Liver (tissue), 9 donors: Measurements from ENCODE around the gene CDKN2B-AS1. TPM values are rescaled to one million over a fixed set of nuclear protein-coding genes. Genes with fewer than 3 reads are reported as not detected.

ENCODE experiments used
- DNase-seq: peaks from one replicate; pipeline ENCODE4 v3.0.0-alpha.2; 2017; ENCODE audit warnings: low spot score
- H3K27ac ChIP-seq, 2 donors: one replicate each; pipeline ENCODE4 v1.7.0; 2013; ENCODE audit warnings: inconsistent platforms in 2 of 2, low read length in 2 of 2, control low read depth in 1 of 2, low read depth in 1 of 2, mild to moderate bottlenecking in 1 of 2
- H3K27me3 ChIP-seq, 4 donors: one replicate each; pipeline versions ENCODE4 v1.6.1 to v1.7.0; 2013; ENCODE audit warnings: low read length in 3 of 4, inconsistent platforms in 1 of 4, mild to moderate bottlenecking in 1 of 4, moderate library complexity in 1 of 4; ENCODE audit not compliant: control insufficient read depth in 4 of 4, insufficient read depth in 4 of 4
- H3K36me3 ChIP-seq, 4 donors: one replicate each; pipeline versions ENCODE4 v1.6.1 to v1.7.0; 2013; ENCODE audit warnings: low read length in 3 of 4, mild to moderate bottlenecking in 3 of 4, low read depth in 1 of 4, moderate library complexity in 1 of 4; ENCODE audit not compliant: control insufficient read depth in 4 of 4, insufficient read depth in 3 of 4
- H3K4me1 ChIP-seq, 4 donors: one replicate each; pipeline versions ENCODE4 v1.6.1 to v1.7.0; 2013; ENCODE audit warnings: low read length in 3 of 4, mild to moderate bottlenecking in 3 of 4, moderate library complexity in 1 of 4; ENCODE audit not compliant: control insufficient read depth in 4 of 4, insufficient read depth in 4 of 4
- H3K4me3 ChIP-seq, 3 donors: one replicate each; pipeline versions ENCODE4 v1.6.1 to v1.7.0; 2013; ENCODE audit warnings: low read length in 3 of 3, control low read depth in 1 of 3, low read depth in 1 of 3, mild to moderate bottlenecking in 1 of 3
- H3K9ac ChIP-seq, 2 donors: one replicate each; pipeline ENCODE4 v1.7.0; 2013; ENCODE audit warnings: low read length in 2 of 2, mild to moderate bottlenecking in 2 of 2, moderate library complexity in 2 of 2, control low read depth in 1 of 2, low read depth in 1 of 2
- H3K9me3 ChIP-seq, 4 donors: one replicate each; pipeline versions ENCODE4 v1.6.1 to v1.7.0; 2013; ENCODE audit warnings: low read length in 3 of 4; ENCODE audit not compliant: control insufficient read depth in 4 of 4
- EGR1 ChIP-seq, 2 donors: IDR thresholded peaks; 2 replicates each; pipeline ENCODE4 v1.6.1; 2016 to 2018; ENCODE audit warnings: antibody characterized with exemption in 2 of 2, low read depth in 2 of 2
- FOXA1 ChIP-seq: IDR thresholded peaks from 2 replicates; pipeline ENCODE4 v1.6.1; 2016; ENCODE audit warnings: antibody characterized with exemption
- FOXA2 ChIP-seq: IDR thresholded peaks from 2 replicates; pipeline ENCODE4 v1.6.1; 2016; ENCODE audit warnings: antibody characterized with exemption
- GABPA ChIP-seq, 2 donors: IDR thresholded peaks in 1 of 2; conservative IDR thresholded peaks in 1 of 2; 2 replicates each; pipeline ENCODE4 v1.6.1; 2016; ENCODE audit warnings: antibody characterized with exemption in 2 of 2, mild to moderate bottlenecking in 1 of 2, moderate library complexity in 1 of 2
- HNF4A ChIP-seq, 2 donors: conservative IDR thresholded peaks; 2 replicates each; pipeline ENCODE4 v1.6.1; 2016; ENCODE audit warnings: antibody characterized with exemption in 2 of 2, mild to moderate bottlenecking in 2 of 2
- HNF4G ChIP-seq: IDR thresholded peaks from 2 replicates; pipeline ENCODE4 v1.6.1; 2016; ENCODE audit warnings: antibody characterized with exemption
- JUND ChIP-seq, 2 donors: IDR thresholded peaks; 2 replicates each; pipeline ENCODE4 v1.6.1; 2016; ENCODE audit warnings: antibody characterized with exemption in 2 of 2
- NR2F2 ChIP-seq: IDR thresholded peaks from 2 replicates; pipeline ENCODE4 v1.6.1; 2016; ENCODE audit warnings: antibody characterized with exemption
- RAD21 ChIP-seq, 2 donors: IDR thresholded peaks; 2 replicates each; pipeline ENCODE4 v1.6.1; 2016; ENCODE audit warnings: antibody characterized with exemption in 2 of 2, mild to moderate bottlenecking in 2 of 2
- RXRA ChIP-seq, 2 donors: IDR thresholded peaks; 2 replicates each; pipeline ENCODE4 v1.6.1; 2017 to 2018; ENCODE audit warnings: antibody characterized with exemption in 2 of 2, mild to moderate bottlenecking in 1 of 2
- SP1 ChIP-seq: IDR thresholded peaks from 2 replicates; pipeline ENCODE4 v1.6.1; 2018; ENCODE audit warnings: antibody characterized with exemption, mild to moderate bottlenecking
- TAF1 ChIP-seq: conservative IDR thresholded peaks from 2 replicates; pipeline ENCODE4 v1.6.1; 2016; ENCODE audit warnings: antibody characterized with exemption, mild to moderate bottlenecking
- YY1 ChIP-seq: IDR thresholded peaks from 2 replicates; pipeline ENCODE4 v1.6.1; 2016; ENCODE audit warnings: antibody characterized with exemption, mild to moderate bottlenecking
- WGBS: extraction: QIAGEN DNeasy Blood & Tissue Kit; methylation state at CpG from one replicate; pipeline ENCODE4 v1.1.7; 2013; 5-methylcytosine and 5-hydroxymethylcytosine counted together
- polyA plus RNA-seq, 2 donors: library from polyadenylated mRNA; stranded (reverse) in 1 of 2; unstranded in 1 of 2; fragments of 200-250 nt in 1 of 2; fragments of >200 nt in 1 of 2; fragmentation: Nextera tagmentation in 1 of 2; extraction: Ambion mirVana in 1 of 2; gene quantifications; one replicate each; pipeline versions ENCODE4 v1.2.1 to v1.2.3, GENCODE V29; 2013 to 2015
- total RNA-seq, 2 donors: library from RNA; depleted of rRNA; stranded (reverse); fragments of >200 nt; gene quantifications; one replicate each; pipeline ENCODE4 v1.2.3, GENCODE V29; 2014
- TF ChIP-seq, protein P1 (sequence below): IDR thresholded peaks from 2 replicates; pipeline ENCODE4 v1.6.1; 2016; ENCODE audit warnings: antibody characterized with exemption, mild to moderate bottlenecking
- TF ChIP-seq, protein P2 (sequence below): IDR thresholded peaks from 2 replicates; pipeline ENCODE4 v1.6.1; 2016; ENCODE audit warnings: antibody characterized with exemption
- TF ChIP-seq, protein P3 (sequence below): IDR thresholded peaks from 2 replicates; pipeline ENCODE4 v1.6.1; 2016; ENCODE audit warnings: antibody characterized with exemption
- TF ChIP-seq, protein P4 (sequence below): fragments of 150-350 bp; IDR thresholded peaks from 2 replicates; pipeline ENCODE4 v1.5.1; 2017; ENCODE audit warnings: improper control_type of control experiment, low read depth, low read length; ENCODE audit not compliant: missing input control
- TF ChIP-seq, protein P5 (sequence below): IDR thresholded peaks from 2 replicates; pipeline ENCODE4 v1.6.1; 2016; ENCODE audit warnings: antibody characterized with exemption
- donor health status: healthy.
- donor health status: healthy.
- donor health status: healthy.
- donor health status: healthy.
- donor health status: healthy.

The CDKN2B-AS1 gene
- total and polyA plus RNA-seq, 4 donors, result 0.08 to 0.42 TPM; not detected in 2

DNA sequence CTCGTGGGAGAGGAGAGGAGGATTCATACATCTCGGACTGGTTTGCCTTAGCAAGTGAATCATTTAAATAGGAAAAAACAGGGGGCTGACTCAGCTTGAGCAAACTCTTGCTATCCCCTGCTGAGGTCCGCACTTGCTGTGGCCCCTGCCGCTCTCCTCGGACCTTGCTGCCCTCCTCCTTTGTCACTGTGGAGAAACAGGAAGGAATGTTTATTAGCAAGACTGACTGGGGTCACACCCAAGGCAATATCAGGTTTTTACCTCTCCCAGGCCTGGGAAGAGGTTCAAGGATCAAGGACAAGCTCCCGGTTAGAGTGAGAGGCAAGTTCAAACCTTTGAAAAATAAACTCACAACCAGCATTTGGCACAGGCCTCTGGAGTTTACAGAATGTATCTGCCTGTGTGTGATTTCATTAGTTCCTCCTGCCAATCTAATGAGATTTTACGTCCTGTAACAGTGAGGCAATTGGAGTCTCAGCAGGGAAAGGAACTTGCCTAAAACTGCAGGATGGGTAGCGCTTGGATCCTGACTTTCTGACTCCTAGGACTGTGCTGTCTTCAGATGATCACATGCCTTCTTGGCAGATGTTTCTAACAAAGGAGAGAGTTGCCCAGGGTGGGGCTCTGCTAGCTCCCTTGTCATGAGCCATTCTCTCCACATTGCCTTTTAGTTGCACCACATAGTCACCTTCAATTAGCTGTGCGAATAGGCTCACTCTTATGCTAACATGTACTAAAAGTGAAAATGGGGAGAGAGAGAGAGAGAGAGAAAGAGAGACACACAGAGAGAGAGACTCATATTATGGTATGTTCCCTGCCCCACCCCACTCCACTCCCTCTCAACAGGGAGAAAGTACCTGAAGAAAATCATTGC lies 123.2 kb downstream of the CDKN2B-AS1 start:
- WGBS, result 50% methylated on average over 9 of the region's 9 CpGs
- no peaks in the 10 kb centered on the region for H3K36me3 ChIP-seq
- no peaks in the 10 kb centered on the region for H3K9me3 ChIP-seq
- H3K4me3 ChIP-seq, result no peak overlapping the region
- H3K27ac ChIP-seq, result no peak overlapping the region
- H3K4me1 ChIP-seq, result peaks cover 0 to 5% (median 0%) of the 10 kb centered on the region in 4 donors
- TF ChIP-seq JUND (IDR thresholded peaks at IDR 0.05) (no peak), YY1 (no peak), FOXA1 (no peak), HNF4G (no peak), NR2F2 (no peak), TAF1 (no peak), FOXA2 (no peak), GABPA (IDR thresholded peaks at IDR 0.05 in 1 of 2, conservative IDR thresholded peaks at IDR 0.05 in 1 of 2) (no peak), SP1 (no peak), HNF4A (conservative IDR thresholded peaks at IDR 0.05) (no peak), EGR1 (IDR thresholded peaks at IDR 0.05; ENCODE audit: low read depth in 2 of 2) (no peak), RXRA (IDR thresholded peaks at IDR 0.05) (no peak), RAD21 (IDR thresholded peaks at IDR 0.05) (no peak)
- TF ChIP-seq, protein P1, sequence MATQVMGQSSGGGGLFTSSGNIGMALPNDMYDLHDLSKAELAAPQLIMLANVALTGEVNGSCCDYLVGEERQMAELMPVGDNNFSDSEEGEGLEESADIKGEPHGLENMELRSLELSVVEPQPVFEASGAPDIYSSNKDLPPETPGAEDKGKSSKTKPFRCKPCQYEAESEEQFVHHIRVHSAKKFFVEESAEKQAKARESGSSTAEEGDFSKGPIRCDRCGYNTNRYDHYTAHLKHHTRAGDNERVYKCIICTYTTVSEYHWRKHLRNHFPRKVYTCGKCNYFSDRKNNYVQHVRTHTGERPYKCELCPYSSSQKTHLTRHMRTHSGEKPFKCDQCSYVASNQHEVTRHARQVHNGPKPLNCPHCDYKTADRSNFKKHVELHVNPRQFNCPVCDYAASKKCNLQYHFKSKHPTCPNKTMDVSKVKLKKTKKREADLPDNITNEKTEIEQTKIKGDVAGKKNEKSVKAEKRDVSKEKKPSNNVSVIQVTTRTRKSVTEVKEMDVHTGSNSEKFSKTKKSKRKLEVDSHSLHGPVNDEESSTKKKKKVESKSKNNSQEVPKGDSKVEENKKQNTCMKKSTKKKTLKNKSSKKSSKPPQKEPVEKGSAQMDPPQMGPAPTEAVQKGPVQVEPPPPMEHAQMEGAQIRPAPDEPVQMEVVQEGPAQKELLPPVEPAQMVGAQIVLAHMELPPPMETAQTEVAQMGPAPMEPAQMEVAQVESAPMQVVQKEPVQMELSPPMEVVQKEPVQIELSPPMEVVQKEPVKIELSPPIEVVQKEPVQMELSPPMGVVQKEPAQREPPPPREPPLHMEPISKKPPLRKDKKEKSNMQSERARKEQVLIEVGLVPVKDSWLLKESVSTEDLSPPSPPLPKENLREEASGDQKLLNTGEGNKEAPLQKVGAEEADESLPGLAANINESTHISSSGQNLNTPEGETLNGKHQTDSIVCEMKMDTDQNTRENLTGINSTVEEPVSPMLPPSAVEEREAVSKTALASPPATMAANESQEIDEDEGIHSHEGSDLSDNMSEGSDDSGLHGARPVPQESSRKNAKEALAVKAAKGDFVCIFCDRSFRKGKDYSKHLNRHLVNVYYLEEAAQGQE, result no peak
- TF ChIP-seq, protein P2, sequence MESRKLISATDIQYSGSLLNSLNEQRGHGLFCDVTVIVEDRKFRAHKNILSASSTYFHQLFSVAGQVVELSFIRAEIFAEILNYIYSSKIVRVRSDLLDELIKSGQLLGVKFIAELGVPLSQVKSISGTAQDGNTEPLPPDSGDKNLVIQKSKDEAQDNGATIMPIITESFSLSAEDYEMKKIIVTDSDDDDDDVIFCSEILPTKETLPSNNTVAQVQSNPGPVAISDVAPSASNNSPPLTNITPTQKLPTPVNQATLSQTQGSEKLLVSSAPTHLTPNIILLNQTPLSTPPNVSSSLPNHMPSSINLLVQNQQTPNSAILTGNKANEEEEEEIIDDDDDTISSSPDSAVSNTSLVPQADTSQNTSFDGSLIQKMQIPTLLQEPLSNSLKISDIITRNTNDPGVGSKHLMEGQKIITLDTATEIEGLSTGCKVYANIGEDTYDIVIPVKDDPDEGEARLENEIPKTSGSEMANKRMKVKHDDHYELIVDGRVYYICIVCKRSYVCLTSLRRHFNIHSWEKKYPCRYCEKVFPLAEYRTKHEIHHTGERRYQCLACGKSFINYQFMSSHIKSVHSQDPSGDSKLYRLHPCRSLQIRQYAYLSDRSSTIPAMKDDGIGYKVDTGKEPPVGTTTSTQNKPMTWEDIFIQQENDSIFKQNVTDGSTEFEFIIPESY, result no peak
- TF ChIP-seq, protein P3, sequence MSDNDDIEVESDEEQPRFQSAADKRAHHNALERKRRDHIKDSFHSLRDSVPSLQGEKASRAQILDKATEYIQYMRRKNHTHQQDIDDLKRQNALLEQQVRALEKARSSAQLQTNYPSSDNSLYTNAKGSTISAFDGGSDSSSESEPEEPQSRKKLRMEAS, result no peak
- TF ChIP-seq, protein P4, sequence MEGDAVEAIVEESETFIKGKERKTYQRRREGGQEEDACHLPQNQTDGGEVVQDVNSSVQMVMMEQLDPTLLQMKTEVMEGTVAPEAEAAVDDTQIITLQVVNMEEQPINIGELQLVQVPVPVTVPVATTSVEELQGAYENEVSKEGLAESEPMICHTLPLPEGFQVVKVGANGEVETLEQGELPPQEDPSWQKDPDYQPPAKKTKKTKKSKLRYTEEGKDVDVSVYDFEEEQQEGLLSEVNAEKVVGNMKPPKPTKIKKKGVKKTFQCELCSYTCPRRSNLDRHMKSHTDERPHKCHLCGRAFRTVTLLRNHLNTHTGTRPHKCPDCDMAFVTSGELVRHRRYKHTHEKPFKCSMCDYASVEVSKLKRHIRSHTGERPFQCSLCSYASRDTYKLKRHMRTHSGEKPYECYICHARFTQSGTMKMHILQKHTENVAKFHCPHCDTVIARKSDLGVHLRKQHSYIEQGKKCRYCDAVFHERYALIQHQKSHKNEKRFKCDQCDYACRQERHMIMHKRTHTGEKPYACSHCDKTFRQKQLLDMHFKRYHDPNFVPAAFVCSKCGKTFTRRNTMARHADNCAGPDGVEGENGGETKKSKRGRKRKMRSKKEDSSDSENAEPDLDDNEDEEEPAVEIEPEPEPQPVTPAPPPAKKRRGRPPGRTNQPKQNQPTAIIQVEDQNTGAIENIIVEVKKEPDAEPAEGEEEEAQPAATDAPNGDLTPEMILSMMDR, result no peak
- TF ChIP-seq, protein P5, sequence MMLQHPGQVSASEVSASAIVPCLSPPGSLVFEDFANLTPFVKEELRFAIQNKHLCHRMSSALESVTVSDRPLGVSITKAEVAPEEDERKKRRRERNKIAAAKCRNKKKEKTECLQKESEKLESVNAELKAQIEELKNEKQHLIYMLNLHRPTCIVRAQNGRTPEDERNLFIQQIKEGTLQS, result no peak
- no peak overlapping the region for H3K9ac ChIP-seq
- no peak for DNase-seq
- no peaks in the 10 kb centered on the region for H3K27me3 ChIP-seq
